ENCODE results near the gene WDR1.

WDR1 gene, protein sequence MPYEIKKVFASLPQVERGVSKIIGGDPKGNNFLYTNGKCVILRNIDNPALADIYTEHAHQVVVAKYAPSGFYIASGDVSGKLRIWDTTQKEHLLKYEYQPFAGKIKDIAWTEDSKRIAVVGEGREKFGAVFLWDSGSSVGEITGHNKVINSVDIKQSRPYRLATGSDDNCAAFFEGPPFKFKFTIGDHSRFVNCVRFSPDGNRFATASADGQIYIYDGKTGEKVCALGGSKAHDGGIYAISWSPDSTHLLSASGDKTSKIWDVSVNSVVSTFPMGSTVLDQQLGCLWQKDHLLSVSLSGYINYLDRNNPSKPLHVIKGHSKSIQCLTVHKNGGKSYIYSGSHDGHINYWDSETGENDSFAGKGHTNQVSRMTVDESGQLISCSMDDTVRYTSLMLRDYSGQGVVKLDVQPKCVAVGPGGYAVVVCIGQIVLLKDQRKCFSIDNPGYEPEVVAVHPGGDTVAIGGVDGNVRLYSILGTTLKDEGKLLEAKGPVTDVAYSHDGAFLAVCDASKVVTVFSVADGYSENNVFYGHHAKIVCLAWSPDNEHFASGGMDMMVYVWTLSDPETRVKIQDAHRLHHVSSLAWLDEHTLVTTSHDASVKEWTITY

DNA sequence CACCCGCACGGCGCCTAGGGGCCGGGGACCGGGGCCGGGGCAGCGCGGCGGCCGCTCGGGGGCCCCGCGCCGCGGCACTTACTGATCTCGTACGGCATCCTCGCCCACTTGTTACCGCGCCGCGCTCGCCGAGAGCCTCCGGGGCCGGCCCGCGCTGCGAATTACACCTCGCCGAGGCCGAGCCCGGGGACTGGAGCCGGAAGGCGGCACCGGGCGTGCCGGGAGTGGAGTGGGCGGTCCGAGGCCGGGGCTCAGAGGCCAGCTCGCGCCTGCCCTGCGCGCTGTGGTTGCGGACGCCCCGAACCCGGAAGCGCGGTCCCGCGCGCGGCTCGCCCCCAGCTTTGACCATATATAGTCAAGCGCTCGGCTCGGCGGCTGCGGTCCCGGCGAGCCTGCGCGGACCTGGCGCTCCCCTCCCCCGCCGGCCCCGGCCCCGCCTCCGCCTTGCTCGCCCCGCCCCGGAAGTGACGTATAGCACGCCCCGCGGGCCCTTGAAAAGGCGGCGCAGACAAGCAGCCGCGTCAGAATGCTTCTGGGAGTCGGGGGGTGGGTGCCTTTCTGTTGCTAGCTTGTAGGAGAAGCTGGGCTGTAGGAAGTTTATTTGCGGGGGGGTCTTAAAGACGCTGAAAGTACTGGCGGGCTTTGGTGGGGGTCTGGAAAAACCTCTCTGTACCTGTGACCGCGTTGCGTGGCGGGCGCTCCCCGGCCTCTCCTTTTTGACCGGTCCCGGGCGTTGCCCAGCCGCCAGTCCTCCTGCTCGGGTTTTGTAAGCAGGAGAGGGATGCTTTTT, at the start of gene WDR1:
Gene WDR1 (minus strand): TSS at position 231 of the 790 bp plus-strand sequence. CDS start 133 bp downstream, at position 98.
- peak; percentile 92 for DNase-seq (ENCODE audit: low read depth)

DNA sequence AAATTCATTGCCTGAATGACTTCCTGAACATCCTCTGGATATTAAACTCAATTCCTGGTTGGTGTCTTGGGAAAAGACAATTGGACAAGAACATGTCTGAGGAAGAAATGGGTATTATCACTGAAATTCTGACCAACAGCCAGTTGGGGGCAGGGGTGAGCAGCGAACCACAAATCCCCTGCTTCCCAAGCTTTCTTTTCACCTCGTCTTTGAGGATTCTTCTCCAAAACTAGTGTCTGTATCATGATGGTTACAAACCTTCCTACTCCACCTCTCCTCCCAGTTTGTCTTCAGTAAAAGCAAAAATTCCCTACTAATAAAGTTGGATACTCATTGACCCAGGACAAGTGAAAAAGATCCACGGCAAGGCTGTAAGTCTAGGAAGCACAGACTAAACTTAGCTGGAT, 48.3 kb upstream of the WDR1 start:
- no peak for DNase-seq (ENCODE audit: low read depth)

DNA sequence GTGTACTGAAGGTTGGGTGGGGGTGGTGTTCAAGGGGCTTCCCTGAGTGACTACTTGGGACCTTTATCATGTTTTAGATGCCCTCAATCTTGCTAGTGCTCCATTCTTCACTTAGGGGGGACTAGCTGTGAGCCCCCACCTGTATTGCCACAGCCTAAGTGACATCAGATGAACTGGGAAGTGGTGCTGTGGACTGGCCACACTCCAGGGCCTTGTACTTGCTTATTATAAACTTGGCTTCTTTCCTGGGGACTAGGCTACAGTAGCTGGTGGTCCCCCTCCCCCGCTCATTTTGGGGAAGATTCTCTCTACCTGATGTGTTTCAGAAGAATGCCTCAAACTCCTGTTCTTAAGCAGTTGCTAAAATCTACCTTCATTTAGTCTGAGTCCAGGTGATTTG, 46.7 kb upstream of the WDR1 start:
- no peak for DNase-seq (ENCODE audit: low read depth)

DNA sequence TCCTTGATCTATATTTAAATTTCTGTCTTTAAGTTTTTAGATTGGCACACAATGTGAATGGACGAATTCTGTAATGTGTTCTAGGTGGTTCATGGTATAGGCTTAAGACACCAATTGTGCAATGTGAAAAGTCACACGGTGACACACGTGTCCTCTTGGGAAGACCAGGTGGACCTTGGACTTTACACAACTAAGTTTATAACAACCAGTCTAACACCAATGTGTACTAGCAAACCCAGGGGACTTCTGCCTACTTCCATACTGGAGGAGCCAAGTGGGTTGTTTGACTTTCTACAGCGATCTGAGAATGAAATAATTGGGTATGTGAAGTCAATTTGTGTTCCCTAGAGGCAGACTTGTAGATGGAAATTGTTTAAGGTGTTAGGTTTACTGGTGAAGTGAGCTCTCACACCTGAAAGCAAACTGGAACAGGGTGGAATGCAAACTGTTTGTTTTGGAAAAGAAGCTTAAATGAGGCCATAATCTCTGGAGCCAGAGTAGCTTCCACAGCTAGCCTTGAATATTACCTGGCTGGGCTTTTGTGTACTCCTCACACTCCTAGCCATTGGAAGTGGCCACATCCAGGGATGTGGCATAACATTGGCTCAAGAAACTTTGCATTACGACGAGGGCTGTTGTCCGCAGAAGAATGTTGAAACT, 45.9 kb upstream of the WDR1 start:
- DNase-seq (ENCODE audit: low read depth), result no peak

DNA sequence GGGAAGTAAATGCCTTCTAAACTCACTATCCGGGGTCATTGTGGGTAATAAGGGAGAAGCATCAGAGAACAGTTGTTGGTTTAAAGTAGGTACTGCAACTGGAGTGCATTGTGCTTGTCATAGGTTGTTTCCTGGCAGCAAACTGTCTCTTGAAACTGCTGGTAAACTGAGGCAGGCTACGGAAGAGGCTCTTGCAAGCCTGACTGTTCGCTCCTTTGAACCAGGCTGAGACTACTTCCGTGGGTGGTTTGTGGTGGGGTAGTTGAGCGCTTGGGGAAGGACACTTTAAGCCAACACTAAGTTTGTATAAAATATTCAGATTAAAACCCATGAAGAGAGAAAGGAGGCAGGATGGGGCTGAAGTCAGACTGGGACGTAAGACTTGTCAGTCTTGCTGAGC, 45.2 kb upstream of the WDR1 start:
- DNase-seq (ENCODE audit: low read depth), result no peak

DNA sequence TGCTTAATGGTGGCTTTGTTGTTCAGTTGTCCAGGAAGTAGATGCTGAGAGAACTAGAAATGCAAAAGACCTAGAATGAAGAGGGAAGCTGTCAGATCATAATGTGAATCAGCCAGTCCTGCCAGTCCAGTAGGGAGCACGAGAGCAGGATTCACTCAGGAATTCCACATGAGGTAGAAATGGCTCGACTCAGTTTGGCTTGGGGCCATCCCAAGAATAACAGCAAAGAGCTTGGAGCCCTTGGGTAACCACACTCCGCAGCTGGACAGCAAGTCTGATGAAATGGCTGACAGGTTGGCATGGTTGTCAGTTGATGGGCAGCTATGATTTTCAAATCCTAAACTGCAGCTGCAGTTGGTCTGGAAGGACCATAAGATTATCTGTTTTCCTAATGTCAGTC, 44.5 kb upstream of the WDR1 start:
- no peak for DNase-seq (ENCODE audit: low read depth)

DNA sequence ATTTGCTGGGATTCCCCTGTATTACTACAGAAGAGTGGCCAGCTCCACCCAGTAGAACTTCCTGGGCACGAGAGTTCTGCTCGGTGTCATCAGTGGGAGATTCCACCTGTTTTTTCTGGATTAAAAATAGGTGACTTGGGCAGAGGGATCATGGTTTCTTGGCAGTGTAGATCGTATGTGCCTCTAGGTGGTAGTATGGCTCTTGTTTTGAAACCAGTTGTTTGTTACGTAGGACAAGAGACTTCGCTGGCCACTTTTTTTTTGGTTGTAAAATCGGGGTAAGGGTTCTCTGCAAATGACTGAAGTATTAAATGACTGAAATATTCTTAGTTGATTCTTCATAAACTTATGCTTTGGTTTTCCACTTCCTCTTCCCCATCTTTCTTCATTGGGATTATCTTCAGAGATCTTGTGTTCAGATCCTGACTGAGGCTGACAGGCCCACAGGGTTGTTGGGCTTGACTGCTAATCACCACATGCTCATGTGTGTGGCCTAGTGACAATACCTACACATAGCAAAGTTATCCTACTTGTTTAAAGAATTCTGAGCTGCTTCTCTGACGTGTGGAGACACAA, 43.8 kb upstream of the WDR1 start:
- DNase-seq (ENCODE audit: low read depth), result no peak

DNA sequence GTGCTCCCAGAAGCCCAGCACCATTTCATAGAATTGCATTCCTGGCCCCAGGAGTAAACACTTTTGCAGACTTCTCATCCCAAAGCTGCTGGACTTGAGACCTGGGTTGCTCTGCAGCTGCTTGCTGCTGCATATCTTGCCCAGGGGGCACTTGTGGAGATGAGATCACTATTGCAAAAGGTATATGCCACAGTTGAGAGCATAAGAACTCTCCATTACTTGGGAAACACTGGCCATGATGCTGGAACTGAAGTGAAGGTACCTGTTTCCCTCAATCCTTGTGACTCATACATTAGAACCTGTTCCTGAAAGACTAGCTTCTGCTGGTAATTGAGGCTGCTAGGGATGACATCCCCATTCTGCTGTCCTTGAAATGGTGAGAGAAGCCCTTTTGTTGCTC, 43.1 kb upstream of the WDR1 start:
- no peak for DNase-seq (ENCODE audit: low read depth)

DNA sequence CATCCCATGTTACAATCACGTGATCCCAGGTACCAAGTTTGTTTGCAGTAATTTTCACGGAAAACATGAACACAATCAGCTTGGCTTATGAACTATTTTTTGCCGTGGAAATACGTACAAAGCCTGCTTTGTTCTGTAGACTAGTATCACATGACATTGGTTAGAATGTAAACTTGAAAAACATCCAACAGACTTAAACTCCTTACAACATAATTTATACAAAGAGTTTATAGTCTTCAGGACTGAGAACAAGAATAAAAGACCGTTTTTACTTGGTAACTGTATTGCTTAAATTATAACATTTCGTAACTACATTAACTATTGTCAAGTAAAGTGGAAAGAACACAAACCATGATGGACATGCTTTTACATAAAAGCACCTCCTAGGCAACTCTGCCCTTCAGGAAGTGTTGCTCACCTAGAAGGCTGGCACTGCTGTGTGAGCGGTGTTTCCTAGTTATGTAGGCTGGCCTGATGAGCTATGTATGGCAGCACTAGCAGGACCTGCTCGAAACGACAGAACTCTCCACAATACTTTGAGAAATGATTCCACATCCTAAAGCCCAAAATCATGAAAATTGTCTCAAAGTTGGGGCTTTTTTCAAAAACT, 41.8 kb upstream of the WDR1 start:
- DNase-seq (ENCODE audit: low read depth), result no peak

DNA sequence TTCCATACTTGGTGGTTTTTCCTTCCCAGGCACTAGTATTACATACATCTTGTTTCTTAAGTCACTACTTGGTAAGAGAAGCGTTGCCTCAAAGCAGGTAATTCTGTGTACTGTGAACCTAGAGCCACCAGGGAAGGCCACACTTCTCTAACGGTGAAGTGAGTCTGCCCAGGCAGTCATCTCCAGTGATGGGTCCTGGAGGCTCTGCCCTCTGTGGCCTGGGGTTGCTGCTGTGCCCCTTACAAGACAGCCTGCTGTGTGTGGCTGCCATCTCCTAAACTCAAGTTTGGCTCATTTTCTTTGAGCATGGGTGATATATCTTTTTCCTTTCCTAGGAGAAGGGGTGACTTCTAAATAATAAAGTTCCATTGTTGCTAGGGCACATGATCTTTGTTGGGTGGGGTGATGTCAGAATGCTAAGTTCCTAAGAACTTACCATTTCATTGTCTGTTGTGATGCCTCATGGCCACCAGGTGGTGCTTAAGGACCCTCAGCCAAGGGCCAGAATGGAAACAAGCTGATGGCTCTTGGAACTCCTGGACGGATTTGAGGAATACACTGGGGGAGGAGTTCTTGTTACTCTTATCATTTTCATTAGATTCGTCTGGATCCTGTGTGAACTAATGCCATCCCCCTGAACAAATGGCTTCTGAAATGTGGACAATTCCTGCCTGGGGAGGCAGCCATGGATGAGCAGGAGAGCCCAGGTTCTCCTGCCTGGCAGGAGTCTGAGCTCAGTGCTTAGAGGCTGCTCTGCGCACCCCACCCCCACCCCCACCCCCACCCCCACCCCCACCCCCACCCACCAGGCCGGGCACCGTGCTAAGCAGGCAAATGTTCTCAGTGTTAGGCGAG, 41.1 kb upstream of the WDR1 start:
- peak; percentile 8 for DNase-seq (ENCODE audit: low read depth)

DNA sequence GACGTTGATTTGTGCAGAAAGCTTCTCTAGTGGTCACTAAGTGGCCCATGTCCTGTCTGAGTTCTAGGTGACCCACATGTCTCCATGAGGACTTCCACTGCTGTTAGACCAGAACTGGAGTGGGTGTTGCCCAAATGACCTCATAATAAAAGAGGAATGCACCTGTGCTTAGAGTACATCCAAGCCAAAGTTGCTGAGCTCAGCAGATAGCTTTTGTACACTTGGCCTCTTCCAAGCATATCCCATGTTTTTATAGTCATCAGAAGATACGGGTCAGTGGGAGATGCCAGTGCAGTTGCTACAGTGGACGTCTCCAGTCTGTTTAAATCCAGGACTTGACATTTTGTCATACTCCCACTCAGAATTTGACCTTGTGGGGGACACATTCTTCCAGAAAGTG, 37.6 kb upstream of the WDR1 start:
- no peak for DNase-seq (ENCODE audit: low read depth)

DNA sequence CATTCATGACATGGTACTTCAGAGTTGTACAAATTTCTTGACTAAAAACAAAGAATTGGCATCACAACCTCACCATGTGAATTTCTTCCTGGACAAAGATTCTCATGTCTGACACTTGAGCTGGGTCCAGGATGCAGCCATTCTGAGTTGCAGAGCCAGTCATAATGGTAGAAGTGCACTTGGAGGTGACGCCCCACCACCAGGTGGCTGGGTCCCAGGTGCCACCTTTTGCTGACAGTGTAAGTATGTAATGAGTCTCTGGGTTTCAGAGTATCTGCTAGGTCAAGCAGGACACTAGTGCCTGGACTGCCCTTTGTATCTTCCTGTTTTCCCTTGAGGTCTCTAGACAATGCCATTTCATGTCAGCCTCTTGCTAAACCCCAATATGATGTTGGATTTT, 36.6 kb upstream of the WDR1 start:
- no peak for DNase-seq (ENCODE audit: low read depth)

DNA sequence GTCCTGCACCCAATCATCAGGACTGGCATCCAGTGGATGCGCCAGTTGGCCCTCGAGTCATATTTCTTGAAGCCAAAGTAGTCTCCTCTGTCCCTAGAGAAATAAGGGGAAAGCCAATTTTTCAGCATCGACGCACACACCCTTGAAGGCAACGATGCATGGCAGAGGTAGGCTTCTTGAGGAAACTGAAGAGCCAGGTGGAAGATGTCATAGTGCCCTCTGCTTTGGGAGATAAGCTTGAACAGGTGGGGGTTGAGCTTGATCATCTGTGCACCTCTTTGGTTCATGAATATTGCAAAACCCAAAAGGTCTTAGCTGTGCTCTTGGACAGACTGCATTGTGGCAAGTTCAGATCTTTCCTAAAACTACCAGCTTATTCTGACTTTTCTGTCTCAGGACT, 34.6 kb upstream of the WDR1 start:
- DNase-seq (ENCODE audit: low read depth), result no peak

DNA sequence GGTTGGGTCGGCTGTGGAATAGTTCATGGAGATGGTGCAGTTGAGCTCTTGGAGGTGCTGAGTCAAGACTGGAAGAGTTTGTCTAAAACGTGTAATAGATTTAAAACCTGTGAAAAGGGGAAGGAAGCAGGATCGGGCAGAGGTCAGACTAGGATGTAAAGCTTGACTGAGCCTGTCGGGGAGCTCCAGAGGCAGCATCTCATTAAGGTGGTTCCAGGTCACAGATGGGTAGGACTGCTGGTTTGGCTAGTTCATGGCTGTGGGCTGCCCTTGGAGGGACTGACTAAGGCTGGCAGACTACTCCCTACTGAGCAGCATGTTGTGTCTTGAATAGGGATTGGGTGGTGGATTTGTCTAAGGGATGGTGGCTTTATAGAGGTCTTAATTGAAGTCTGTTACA, 28.4 kb upstream of the WDR1 start:
- DNase-seq (ENCODE audit: low read depth), result no peak

DNA sequence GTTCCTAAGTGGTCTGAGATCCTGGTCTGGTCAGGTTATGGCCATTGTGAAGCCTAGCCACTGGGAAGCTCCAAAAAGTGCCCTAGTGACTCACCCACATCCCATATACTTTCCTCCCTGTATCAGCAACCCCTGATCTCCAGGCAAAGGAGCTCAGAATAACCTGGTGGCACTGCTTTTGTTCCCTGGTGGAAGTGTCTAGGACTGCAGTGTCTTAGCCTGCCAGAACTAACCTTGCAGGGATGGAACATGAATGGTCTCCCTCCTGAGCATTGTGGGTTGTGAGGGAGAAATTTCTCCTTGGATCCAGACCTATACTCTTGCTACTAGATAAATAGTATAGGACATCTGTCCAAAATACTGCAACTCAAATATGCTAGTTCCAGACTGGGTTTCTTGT, 27.9 kb upstream of the WDR1 start:
- DNase-seq (ENCODE audit: low read depth), result no peak

DNA sequence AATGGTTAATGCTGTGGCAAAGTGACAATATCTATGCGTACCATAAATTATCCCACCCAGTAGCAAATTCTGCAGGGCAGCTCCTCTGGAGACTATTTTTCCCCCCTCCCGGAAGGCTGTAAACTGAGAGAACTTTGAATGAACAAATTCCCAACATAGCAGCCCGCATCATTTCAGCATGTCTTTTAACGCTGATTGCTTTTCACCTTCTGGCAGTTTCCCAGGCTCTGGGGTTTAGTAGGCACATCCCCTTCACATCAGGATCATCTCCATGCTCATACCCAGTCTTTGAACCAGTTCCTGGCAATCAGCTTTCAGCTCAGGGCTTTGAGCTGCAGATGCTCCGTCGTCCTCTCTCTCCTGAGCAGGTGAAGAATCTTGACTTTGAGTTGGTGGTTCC, 26.6 kb upstream of the WDR1 start:
- no peak for DNase-seq (ENCODE audit: low read depth)

DNA sequence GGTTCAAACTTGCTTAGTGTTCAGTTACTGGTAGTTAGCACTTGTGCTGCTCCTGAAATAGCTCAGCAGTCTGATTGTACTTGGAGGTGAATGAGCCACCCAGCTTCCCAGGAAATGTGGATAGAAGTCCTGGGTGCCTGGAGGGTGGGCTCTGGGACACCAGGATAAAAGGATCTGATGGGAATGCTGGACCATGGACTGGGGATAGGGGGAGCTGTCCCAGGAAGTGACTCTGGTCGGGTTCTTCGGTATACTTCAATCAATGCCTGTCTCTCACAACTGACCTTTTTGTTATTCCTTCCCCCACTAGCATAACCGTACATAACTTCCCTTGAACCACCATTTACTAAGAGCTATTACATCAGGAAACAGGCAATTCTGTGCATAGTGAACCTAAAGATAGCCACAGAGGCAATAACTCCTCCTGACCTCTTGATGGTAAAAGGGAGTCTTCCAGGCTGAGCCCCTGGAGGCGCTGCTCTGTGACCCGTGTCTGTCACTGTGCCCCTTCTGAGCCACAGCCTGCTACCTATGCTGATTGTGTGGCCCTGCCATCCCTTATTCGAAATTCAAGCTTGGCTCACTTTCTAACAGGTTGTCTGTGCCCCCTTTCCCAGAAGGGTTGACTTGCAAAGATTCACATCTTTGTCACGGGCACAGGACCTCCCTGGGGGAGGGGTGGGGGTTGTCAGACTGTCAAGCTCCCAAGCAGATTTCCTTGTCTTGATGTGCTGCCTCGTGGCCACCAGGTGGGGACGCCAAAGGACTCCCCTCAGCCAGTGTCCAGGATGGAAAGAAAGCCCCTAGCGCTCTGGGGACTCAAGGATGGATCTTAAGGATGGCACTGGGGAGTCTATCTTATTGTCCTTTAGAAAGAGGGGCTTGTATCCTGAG, 24.5 kb upstream of the WDR1 start:
- DNase-seq (ENCODE audit: low read depth), result no peak

DNA sequence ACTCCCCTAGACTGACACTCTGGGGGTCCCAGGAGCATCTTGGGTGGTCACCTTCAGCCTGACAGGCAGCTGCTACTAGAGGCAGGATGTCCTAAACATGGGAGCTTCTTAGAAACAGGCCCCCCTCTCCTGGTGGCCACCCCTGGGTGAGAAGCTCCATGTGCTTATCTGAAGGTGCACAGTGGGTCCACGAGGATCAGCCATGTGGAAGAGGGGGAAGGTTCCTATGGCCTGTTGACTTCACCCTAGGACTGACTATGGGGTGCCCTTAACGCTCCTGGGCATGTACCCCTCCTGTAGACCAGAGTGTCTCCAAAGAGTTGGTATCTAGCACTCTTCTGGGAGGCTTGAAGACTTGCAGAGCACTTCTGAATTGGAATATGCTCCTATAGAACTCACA, 22.9 kb upstream of the WDR1 start:
- no peak for DNase-seq (ENCODE audit: low read depth)

DNA sequence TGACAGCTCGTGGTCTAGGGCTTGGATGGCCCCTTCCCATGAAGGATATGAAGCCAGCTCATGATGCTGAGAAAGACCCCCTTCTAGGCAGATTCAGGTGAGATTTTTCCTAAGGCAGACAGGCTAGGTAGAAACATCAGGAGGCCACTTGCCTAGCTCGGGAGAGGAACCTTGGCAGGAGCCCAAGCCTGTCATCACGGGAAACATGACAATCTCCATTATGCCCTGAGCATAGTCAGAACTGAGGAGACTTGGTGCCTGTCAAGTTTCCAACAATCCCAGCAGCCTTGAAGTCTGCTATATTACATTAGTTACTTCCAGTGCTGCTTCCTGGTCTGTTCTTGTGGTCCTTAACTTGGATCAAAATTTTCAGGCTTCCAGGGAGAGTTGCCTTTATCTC, 18.7 kb upstream of the WDR1 start:
- DNase-seq (ENCODE audit: low read depth), result no peak

DNA sequence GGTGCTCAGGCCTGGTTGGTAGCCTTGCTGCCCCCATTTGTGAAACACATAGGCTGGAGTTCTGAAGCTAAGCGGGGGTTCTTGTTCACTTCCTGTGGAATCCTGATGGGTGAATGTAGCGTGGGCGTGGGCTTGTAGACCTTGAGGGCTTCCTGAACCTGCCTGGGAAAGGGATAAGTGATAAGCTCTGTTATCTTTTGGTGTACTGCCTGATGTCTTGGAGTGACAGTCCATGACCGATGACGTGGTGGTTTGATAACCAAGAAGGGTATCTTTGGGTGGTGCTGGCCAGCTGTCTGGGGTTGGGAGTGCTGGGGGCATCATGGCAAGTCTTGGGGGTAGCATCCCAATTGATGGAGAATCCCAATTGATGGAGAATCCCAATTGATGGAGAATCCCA, 17.5 kb upstream of the WDR1 start:
- DNase-seq (ENCODE audit: low read depth), result no peak
